Smooth muscle cell (in vitro differentiated cells): ENCODE data around the gene KRTAP11-1. TPM values are rescaled to one million over a fixed set of nuclear protein-coding genes. Genes with fewer than 3 reads are reported as not detected.
A peak's percentile ranks its signal among the peaks of the same experiment; 100 is the strongest.

Source experiments
- DNase-seq: peaks from one replicate; lab custom pipeline; 2025; ENCODE audit not compliant: unreplicated experiment; lab: John Stamatoyannopoulos, UW
- H2AFZ ChIP-seq: fragments of 200-600 bp; sonication (generic); 2 replicates; pipeline ENCODE4 v1.6.0; 2016; ENCODE audit warnings: antibody characterized with exemption, low read depth, mild to moderate bottlenecking
- H3F3A ChIP-seq: fragments of 200-600 bp; sonication (generic); 2 replicates; pipeline ENCODE4 v1.6.0; 2017; ENCODE audit warnings: antibody characterized with exemption, low read depth
- H3K27ac ChIP-seq: fragments of 200-600 bp; sonication (generic); 2 replicates; pipeline ENCODE4 v1.5.1; 2016; ENCODE audit warnings: low read depth, mild to moderate bottlenecking
- H3K27me3 ChIP-seq: fragments of 200-600 bp; sonication (generic); 2 replicates; pipeline ENCODE4 v1.6.1; 2016; ENCODE audit warnings: low read depth, mild to moderate bottlenecking
- H3K36me3 ChIP-seq: fragments of 200-600 bp; sonication (generic); 2 replicates; pipeline ENCODE4 v1.5.1; 2016; ENCODE audit warnings: low read depth
- H3K4me1 ChIP-seq: fragments of 200-600 bp; sonication (generic); 2 replicates; pipeline ENCODE4 v1.5.1; 2016; ENCODE audit warnings: low read depth
- H3K4me2 ChIP-seq: fragments of 200-600 bp; sonication (generic); 2 replicates; pipeline ENCODE4 v1.6.0; 2016; ENCODE audit warnings: mild to moderate bottlenecking
- H3K4me3 ChIP-seq: fragments of 200-600 bp; sonication (generic); 2 replicates; pipeline ENCODE4 v1.5.1; 2016; ENCODE audit warnings: mild to moderate bottlenecking
- H3K79me2 ChIP-seq: fragments of 200-600 bp; sonication (generic); 2 replicates; pipeline ENCODE4 v1.6.0; 2016; ENCODE audit warnings: low read depth, mild to moderate bottlenecking
- H3K9ac ChIP-seq: fragments of 200-600 bp; sonication (generic); 2 replicates; pipeline ENCODE4 v1.6.0; 2016; ENCODE audit warnings: low read depth
- H3K9me3 ChIP-seq: fragments of 200-600 bp; sonication (generic); replicated peaks from 2 replicates; pipeline ENCODE4 v1.5.1; 2016; ENCODE audit warnings: low read depth
- H4K20me1 ChIP-seq: fragments of 200-600 bp; sonication (generic); 2 replicates; pipeline ENCODE4 v1.6.0; 2016; ENCODE audit warnings: low read depth
- WGBS: methylation state at CpG from one replicate; pipeline ENCODE4 v1.1.7; 2016; ENCODE audit warnings: low lambda C conversion rate; 5-methylcytosine and 5-hydroxymethylcytosine counted together
- polyA plus RNA-seq: library from polyadenylated mRNA; unstranded; fragments of >200 nt; fragmentation: Nextera tagmentation; extraction: Ambion mirVana; gene quantifications from 2 replicates; pipeline ENCODE4 v1.2.1, GENCODE V29; 2016
- total RNA-seq: library from RNA; depleted of rRNA; stranded (reverse); fragments of >200 nt; gene quantifications from 2 replicates; pipeline ENCODE4 v1.2.3, GENCODE V29; 2014
- TF ChIP-seq, protein P1 (sequence below): fragments of 200-600 bp; sonication (generic); IDR thresholded peaks from 2 replicates; pipeline ENCODE4 v1.5.1; 2017; ENCODE audit warnings: borderline replicate concordance, mild to moderate bottlenecking, antibody characterized with exemption; ENCODE audit not compliant: insufficient read depth, poor library complexity, severe bottlenecking

KRTAP11-1 gene, protein sequence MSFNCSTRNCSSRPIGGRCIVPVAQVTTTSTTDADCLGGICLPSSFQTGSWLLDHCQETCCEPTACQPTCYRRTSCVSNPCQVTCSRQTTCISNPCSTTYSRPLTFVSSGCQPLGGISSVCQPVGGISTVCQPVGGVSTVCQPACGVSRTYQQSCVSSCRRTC
- total RNA-seq (not detected in 2 replicates), polyA plus RNA-seq (not detected in 2 replicates)

DNA sequence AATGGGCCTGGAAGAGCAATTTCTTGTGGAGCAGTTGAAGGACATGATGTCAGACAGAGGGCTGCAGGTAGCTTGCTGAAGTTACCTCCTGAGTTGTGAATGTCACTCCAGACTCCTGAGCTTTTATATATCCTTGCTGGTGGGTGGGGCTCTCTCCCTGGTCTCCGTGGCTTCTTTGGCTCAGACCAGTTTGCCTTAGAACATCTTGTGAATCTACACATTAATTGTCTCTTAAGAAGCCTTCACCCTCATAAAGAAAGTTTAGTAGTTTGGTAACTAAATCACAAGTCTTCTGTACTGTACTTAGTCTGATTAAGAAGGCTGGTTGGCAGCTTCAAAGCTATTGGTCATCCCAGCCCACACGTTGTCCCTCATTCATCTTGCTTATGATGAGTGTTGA lies at the start of gene KRTAP11-1:
Gene KRTAP11-1, minus strand, starts transcription at position 101 of the 400 bp plus-strand sequence. Its CDS starts 56 bp downstream, at position 45.
- no peaks in the 10 kb centered on the region for H3K79me2 ChIP-seq
- no peak within 1 kb of the TSS for H3K4me3 ChIP-seq
- 90% methylated on average over 2 of the region's 2 CpGs for WGBS
- no peak within 1 kb of the TSS for H3K4me2 ChIP-seq
- no peaks in the 10 kb centered on the region for H3F3A ChIP-seq
- TF ChIP-seq, protein P1, sequence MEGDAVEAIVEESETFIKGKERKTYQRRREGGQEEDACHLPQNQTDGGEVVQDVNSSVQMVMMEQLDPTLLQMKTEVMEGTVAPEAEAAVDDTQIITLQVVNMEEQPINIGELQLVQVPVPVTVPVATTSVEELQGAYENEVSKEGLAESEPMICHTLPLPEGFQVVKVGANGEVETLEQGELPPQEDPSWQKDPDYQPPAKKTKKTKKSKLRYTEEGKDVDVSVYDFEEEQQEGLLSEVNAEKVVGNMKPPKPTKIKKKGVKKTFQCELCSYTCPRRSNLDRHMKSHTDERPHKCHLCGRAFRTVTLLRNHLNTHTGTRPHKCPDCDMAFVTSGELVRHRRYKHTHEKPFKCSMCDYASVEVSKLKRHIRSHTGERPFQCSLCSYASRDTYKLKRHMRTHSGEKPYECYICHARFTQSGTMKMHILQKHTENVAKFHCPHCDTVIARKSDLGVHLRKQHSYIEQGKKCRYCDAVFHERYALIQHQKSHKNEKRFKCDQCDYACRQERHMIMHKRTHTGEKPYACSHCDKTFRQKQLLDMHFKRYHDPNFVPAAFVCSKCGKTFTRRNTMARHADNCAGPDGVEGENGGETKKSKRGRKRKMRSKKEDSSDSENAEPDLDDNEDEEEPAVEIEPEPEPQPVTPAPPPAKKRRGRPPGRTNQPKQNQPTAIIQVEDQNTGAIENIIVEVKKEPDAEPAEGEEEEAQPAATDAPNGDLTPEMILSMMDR: no peak
- H2AFZ ChIP-seq: no peak within 1 kb of the TSS
- H3K4me1 ChIP-seq: no peaks in the 10 kb centered on the region
- no peak within 1 kb of the TSS for H3K9ac ChIP-seq
- no peak within 1 kb of the TSS for H3K27ac ChIP-seq
- H3K36me3 ChIP-seq: no peaks in the 10 kb centered on the region
- H4K20me1 ChIP-seq: no peaks in the 10 kb centered on the region
- no peak for DNase-seq
- no peaks in the 10 kb centered on the region for H3K9me3 ChIP-seq
- H3K27me3 ChIP-seq: no peaks in the 10 kb centered on the region

DNA sequence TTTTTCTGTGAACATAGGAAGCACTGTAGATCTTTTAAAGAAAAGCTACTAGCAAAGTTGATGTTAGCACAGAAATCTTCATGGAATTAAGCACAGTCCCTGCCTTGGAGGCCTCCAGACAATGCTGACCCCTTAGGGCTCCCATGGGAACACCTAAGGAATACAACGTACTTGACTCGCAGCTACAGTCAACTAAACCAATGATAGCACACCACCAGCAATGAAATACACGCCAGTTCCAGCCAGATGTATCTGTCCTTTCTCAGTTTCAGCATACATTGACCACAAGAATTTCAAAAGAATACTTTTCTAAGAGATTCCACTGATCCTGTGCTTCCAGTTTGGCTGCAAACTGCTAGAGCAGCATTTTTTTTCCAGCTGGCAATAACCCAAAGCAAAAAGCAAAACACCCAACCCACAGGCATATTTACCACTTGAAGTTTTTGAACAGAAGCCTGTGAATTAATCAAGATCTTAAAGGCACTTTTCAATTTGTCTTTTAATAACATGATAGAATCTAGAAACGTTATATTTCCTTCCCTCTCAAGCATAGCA lies 42.8 kb upstream of the KRTAP11-1 start:
- H3K4me2 ChIP-seq: peak overlapping the region; percentile 65
- no peaks in the 10 kb centered on the region for H3K4me1 ChIP-seq
- H3K79me2 ChIP-seq: no peaks in the 10 kb centered on the region
- H3K9me3 ChIP-seq: no peaks in the 10 kb centered on the region
- H3K4me3 ChIP-seq: no peak overlapping the region
- H3K27ac ChIP-seq: peak overlapping the region; percentile 64
- H3K36me3 ChIP-seq: no peaks in the 10 kb centered on the region
- peak overlapping the region; percentile 67 for H2AFZ ChIP-seq
- TF ChIP-seq, protein P1: no peak
- no peaks in the 10 kb centered on the region for H3F3A ChIP-seq
- H3K27me3 ChIP-seq: no peaks in the 10 kb centered on the region
- no peak overlapping the region for H3K9ac ChIP-seq
- DNase-seq: no peak
- no peaks in the 10 kb centered on the region for H4K20me1 ChIP-seq
- WGBS: 29% methylated on average over 4 of the region's 4 CpGs

DNA sequence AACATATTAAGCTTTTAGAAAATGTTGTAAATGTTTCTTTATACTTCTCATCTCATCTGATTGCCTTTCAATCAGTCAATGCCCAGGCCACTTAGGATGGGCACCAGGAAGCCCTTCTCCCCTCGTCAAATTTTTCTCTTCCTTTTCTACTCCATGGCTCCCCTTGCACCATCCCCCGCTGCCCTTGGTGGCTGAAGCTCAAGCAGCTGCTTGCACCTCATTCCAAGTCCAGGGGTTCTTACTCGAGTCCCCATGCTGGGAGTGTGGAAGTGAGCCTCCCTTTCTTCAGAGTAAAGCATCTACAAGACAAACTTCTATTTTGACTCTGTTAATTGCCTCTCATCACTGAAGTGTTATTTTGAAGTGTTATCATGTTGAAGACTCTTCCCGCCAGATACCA lies 39.7 kb upstream of the KRTAP11-1 start:
- no peaks in the 10 kb centered on the region for H3F3A ChIP-seq
- H3K4me1 ChIP-seq: no peaks in the 10 kb centered on the region
- 80% methylated on average over 4 of the region's 4 CpGs for WGBS
- H3K9ac ChIP-seq: no peak overlapping the region
- H3K4me2 ChIP-seq: no peak overlapping the region
- H4K20me1 ChIP-seq: no peaks in the 10 kb centered on the region
- H3K4me3 ChIP-seq: no peak overlapping the region
- no peaks in the 10 kb centered on the region for H3K27me3 ChIP-seq
- no peak for DNase-seq
- TF ChIP-seq, protein P1: no peak
- H3K27ac ChIP-seq: no peak overlapping the region
- H2AFZ ChIP-seq: no peak overlapping the region
- H3K79me2 ChIP-seq: no peaks in the 10 kb centered on the region
- H3K36me3 ChIP-seq: no peaks in the 10 kb centered on the region
- H3K9me3 ChIP-seq: no peaks in the 10 kb centered on the region

DNA sequence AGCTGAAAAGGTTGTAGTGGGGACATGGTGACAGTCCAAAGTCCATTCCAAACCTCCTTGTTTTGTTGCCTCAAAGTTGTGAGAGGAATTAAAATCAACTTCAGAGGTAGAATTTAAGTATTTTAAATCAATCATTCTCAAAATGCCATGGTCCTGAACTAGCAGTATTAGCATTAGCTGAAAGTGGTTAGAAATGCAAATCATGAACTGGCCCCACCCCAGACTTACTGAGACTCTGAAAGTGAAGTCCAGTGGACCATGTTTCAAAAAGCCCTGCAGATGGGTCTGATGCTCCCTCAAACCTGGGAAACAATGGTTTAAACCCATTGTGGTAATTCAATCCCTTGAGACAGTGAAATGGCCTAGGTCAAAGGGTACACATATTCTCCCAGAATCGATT lies 36.2 kb upstream of the KRTAP11-1 start:
- Histone ChIP-seq H3K9me3 (no peaks in the 10 kb centered on the region), H2AFZ (no peak overlapping the region), H3K27me3 (no peaks in the 10 kb centered on the region), H3K4me3 (no peak overlapping the region), H3F3A (no peaks in the 10 kb centered on the region), H3K9ac (no peak overlapping the region), H3K4me1 (no peaks in the 10 kb centered on the region), H4K20me1 (no peaks in the 10 kb centered on the region), H3K79me2 (no peaks in the 10 kb centered on the region), H3K36me3 (no peaks in the 10 kb centered on the region), H3K27ac (no peak overlapping the region), H3K4me2 (no peak overlapping the region)
- WGBS: 95% methylated on average over 1 of the region's 1 CpG
- TF ChIP-seq, protein P1: no peak
- DNase-seq: no peak
